OCI-LY1 (cell line): ENCODE data around the gene UNC5A.

ENCODE experiments used
- H2AFZ ChIP-seq: fragments of 200-600 bp; sonication (generic), shearing (Covaris generic); 2 replicates; pipeline ENCODE4 v1.6.0; 2014; ENCODE audit warnings: antibody characterized with exemption, mild to moderate bottlenecking, low read length
- H3F3A ChIP-seq: fragments of 200-600 bp; sonication (generic), shearing (Covaris generic); 2 replicates; pipeline ENCODE4 v1.6.0; 2014; ENCODE audit warnings: mild to moderate bottlenecking, antibody characterized with exemption, low read length, moderate library complexity; ENCODE audit not compliant: insufficient read depth
- H3K27ac ChIP-seq: fragments of 200-600 bp; sonication (generic); 2 replicates; pipeline ENCODE4 v1.5.1; 2014; ENCODE audit warnings: low read length, mixed run types, mild to moderate bottlenecking, low read depth; ENCODE audit not compliant: poor library complexity, severe bottlenecking
- H3K27me3 ChIP-seq: fragments of 200-600 bp; sonication (generic); 2 replicates; pipeline ENCODE4 v1.6.0; 2014; ENCODE audit warnings: antibody characterized with exemption, mild to moderate bottlenecking, low read length, moderate library complexity; ENCODE audit not compliant: insufficient read depth
- H3K36me3 ChIP-seq: fragments of 200-600 bp; sonication (generic); 2 replicates; pipeline ENCODE4 v1.6.1; 2014; ENCODE audit warnings: mild to moderate bottlenecking, antibody characterized with exemption, low read length, moderate library complexity, mixed read lengths; ENCODE audit not compliant: insufficient read depth
- H3K4me1 ChIP-seq: fragments of 200-600 bp; sonication (generic); 2 replicates; pipeline ENCODE4 v1.5.1; 2014; ENCODE audit warnings: mild to moderate bottlenecking, low read length, moderate library complexity; ENCODE audit not compliant: insufficient read depth, severe bottlenecking
- H3K4me2 ChIP-seq: fragments of 200-600 bp; sonication (generic), shearing (Covaris generic); 2 replicates; pipeline ENCODE4 v1.6.1; 2014; ENCODE audit warnings: low read length
- H3K4me3 ChIP-seq: fragments of 200-600 bp; sonication (generic); 2 replicates; pipeline ENCODE4 v1.5.1; 2014; ENCODE audit warnings: low read length, low read depth, mild to moderate bottlenecking, mixed read lengths; ENCODE audit not compliant: poor library complexity, severe bottlenecking
- H3K79me2 ChIP-seq: fragments of 200-600 bp; shearing (Covaris generic); 2 replicates; pipeline ENCODE4 v1.6.1; 2016; ENCODE audit warnings: mixed run types, low read length, mixed read lengths; ENCODE audit not compliant: insufficient read depth
- H3K9ac ChIP-seq: fragments of 200-600 bp; sonication (generic), shearing (Covaris generic); 2 replicates; pipeline ENCODE4 v1.6.1; 2014; ENCODE audit warnings: mild to moderate bottlenecking, low read length, mixed read lengths
- H3K9me2 ChIP-seq: fragments of 200-600 bp; sonication (generic), shearing (Covaris generic); 2 replicates; pipeline ENCODE4 v1.6.1; 2014; ENCODE audit warnings: low read depth, mild to moderate bottlenecking, low read length, mixed read lengths
- H3K9me3 ChIP-seq: fragments of 200-600 bp; shearing (Covaris generic); 2 replicates; pipeline ENCODE4 v1.6.1; 2014; ENCODE audit warnings: low read length, mixed read lengths
- H4K20me1 ChIP-seq: fragments of 200-600 bp; sonication (generic), shearing (Covaris generic); 2 replicates; pipeline ENCODE4 v1.6.0; 2016; ENCODE audit warnings: mild to moderate bottlenecking, low read length; ENCODE audit not compliant: insufficient read depth
- EZH2 ChIP-seq: fragments of 200-600 bp; sonication (generic), shearing (Covaris generic); IDR thresholded peaks from 2 replicates; pipeline ENCODE4 v1.8.0; 2017; ENCODE audit warnings: borderline replicate concordance, mixed run types, mild to moderate bottlenecking, antibody characterized with exemption, low read length, moderate library complexity, mixed read lengths
- TF ChIP-seq, protein P1 (sequence below): fragments of 200-600 bp; sonication (generic), shearing (Covaris generic); IDR thresholded peaks from 2 replicates; pipeline ENCODE4 v1.5.1; 2017; ENCODE audit warnings: mild to moderate bottlenecking, antibody characterized with exemption, low read length, moderate library complexity, mixed read lengths

The UNC5A gene

GRCh38 chr5:176770431-176770830 lies 39.9 kb upstream of the UNC5A start:
- Histone ChIP-seq H3K4me3 (no peak overlapping the region), H3K27ac (no peak overlapping the region), H3K79me2 (no peaks in the 10 kb centered on the region), H3K9ac (no peak overlapping the region), H3F3A (no peaks in the 10 kb centered on the region), H4K20me1 (no peaks in the 10 kb centered on the region), H3K4me1 (no peaks in the 10 kb centered on the region), H2AFZ (no peak overlapping the region), H3K4me2 (no peak overlapping the region), H3K36me3 (no peaks in the 10 kb centered on the region), H3K9me3 (peaks cover 6% of the 10 kb centered on the region; the same call in 1 of the 2 replicates), H3K9me2 (no peaks in the 10 kb centered on the region), H3K27me3 (0 out of 2 replicates have a peak, but pooled peaks cover 8% of the 10 kb centered on the region)
- TF ChIP-seq, protein P1, sequence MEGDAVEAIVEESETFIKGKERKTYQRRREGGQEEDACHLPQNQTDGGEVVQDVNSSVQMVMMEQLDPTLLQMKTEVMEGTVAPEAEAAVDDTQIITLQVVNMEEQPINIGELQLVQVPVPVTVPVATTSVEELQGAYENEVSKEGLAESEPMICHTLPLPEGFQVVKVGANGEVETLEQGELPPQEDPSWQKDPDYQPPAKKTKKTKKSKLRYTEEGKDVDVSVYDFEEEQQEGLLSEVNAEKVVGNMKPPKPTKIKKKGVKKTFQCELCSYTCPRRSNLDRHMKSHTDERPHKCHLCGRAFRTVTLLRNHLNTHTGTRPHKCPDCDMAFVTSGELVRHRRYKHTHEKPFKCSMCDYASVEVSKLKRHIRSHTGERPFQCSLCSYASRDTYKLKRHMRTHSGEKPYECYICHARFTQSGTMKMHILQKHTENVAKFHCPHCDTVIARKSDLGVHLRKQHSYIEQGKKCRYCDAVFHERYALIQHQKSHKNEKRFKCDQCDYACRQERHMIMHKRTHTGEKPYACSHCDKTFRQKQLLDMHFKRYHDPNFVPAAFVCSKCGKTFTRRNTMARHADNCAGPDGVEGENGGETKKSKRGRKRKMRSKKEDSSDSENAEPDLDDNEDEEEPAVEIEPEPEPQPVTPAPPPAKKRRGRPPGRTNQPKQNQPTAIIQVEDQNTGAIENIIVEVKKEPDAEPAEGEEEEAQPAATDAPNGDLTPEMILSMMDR, result no peak
- TF ChIP-seq EZH2, result no peak

DNA sequence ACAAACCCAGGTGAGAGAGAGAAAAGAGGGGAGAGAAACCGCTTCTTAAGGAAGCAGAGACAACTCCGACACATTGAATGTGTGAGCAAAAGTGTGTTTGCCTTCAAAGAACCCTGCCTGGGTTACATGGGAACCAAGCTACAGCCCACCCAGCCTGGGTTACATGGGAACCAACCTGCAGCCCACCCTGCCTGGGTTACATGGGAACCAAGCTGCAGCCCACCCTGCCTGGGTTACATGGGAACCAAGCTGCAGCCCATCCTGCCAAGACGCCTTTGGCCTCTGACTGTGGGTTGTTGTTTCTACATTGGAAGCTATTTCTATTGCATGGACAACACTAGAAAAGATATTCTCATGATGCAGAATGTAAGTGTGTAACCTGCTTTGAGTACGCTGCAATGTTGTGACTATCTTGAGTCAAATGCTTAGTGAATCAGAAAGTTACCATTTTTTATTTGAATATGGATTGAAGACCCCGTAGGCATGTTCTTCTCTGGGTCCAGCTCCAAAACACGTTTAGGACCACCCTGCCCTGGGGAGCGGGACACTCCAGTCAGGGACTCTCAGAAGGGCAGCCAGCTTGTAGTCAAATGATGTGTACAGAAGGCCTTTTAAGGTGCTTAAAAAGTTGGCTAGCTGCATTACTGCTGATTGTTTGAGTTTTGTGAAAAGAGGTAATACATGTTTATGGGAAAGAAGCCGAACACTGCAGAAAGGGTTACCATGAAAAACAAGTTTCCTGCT lies 39.1 kb upstream of the UNC5A start:
- no peak overlapping the region for H3K4me2 ChIP-seq
- 0 out of 2 replicates have a peak, but pooled peaks cover 3% of the 10 kb centered on the region for H3K27me3 ChIP-seq
- H4K20me1 ChIP-seq, result no peaks in the 10 kb centered on the region
- H3K9me2 ChIP-seq, result no peaks in the 10 kb centered on the region
- no peak overlapping the region for H3K4me3 ChIP-seq
- no peaks in the 10 kb centered on the region for H3K9me3 ChIP-seq
- no peaks in the 10 kb centered on the region for H3K79me2 ChIP-seq
- TF ChIP-seq, protein P1, result no peak
- TF ChIP-seq EZH2, result no peak
- no peaks in the 10 kb centered on the region for H3K4me1 ChIP-seq
- H3K9ac ChIP-seq, result no peak overlapping the region
- no peaks in the 10 kb centered on the region for H3F3A ChIP-seq
- H3K36me3 ChIP-seq, result no peaks in the 10 kb centered on the region
- H3K27ac ChIP-seq, result no peak overlapping the region
- H2AFZ ChIP-seq, result no peak overlapping the region

DNA sequence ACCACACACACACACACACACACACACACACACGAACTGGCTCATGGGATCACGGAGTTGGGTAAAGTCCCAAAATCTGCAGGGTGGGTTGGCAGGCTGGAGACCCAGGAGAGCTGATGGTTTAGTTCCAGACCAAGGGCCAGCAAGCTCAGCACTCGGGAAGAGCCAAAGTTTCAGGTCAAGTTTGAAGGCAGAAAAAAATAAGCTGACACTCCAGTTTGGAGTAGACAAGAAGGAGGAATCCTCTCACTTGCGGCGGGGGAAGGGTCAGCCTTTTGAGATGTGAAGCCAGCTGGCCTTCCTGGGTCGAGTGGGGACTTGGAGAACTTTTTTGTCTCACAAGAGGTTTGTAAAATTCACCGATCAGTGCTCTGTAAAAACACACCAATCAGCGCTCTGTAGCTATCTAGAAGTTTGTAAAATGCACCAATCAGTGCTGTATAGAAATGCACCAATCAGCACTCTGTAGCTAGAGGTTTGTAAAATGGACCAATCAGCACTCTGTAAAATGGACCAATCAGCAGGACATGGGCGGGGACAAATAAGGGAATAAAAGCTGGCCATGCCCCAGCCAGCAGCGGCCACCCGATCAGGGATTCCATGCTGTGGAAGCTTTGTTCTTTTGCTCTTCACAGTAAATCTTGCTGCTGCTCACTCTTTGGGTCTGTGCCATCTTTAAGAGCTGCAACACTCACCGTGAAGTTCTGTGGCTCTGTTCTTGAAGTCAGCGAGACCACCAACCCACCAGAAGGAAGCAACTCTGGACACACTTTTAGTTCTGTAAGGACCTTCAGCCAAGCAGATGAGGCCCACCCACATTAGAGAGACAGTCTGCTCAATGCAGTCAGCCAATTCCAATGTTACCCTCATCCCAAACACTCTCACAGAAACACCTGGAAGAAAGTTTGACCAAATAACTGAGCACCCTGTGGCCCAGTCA lies 37.8 kb upstream of the UNC5A start:
- Histone ChIP-seq H3K27ac (no peak overlapping the region), H3K4me2 (no peak overlapping the region), H3K9me2 (no peaks in the 10 kb centered on the region), H3K4me1 (no peaks in the 10 kb centered on the region), H4K20me1 (no peaks in the 10 kb centered on the region), H2AFZ (no peak overlapping the region), H3K36me3 (no peaks in the 10 kb centered on the region), H3K4me3 (no peak overlapping the region), H3K9me3 (no peaks in the 10 kb centered on the region), H3K9ac (no peak overlapping the region), H3F3A (no peaks in the 10 kb centered on the region), H3K79me2 (no peaks in the 10 kb centered on the region), H3K27me3 (no peaks in the 10 kb centered on the region)
- TF ChIP-seq, protein P1, result no peak
- TF ChIP-seq EZH2, result no peak
